CD4-positive, alpha-beta T cell treated with Interleukin-2 at 100 ng/mL for 4 hours (primary cell): ENCODE measurements around the gene KRTAP5-9.
"Not testable (repeated sequence)": the region's sequence is repeated elsewhere in the genome, so short reads cannot be mapped to it uniquely, and the experiment has no call there.

Source experiments
- DNase-seq: peaks from one replicate; pipeline ENCODE4 v3.0.0-alpha.2; 2020; ENCODE audit warnings: low spot score

Gene KRTAP5-9, protein sequence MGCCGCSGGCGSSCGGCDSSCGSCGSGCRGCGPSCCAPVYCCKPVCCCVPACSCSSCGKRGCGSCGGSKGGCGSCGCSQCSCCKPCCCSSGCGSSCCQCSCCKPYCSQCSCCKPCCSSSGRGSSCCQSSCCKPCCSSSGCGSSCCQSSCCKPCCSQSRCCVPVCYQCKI

DNA sequence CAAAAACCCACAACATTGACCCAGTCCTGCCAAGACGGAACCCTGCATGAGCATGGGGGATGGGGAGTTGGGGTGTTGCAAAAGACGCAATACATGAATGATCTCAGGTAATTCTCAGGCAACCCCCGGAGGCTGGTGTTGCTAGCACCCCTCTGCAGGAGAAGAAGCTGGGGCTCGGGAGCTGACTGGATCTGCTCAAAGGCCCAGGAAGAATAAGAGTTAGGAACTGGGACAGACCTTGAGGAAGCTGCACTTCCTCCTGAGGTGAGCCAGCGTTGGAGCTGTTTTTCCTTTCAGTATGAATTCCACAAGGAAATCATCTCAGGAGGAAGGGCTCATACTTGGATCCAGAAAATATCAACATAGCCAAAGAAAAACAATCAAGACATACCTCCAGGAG, at the start of gene KRTAP5-9:
Gene KRTAP5-9, plus strand, starts transcription at position 301 of the 400 bp plus-strand sequence. CDS start 238 bp downstream, outside the sequence.
- no peak for DNase-seq

DNA sequence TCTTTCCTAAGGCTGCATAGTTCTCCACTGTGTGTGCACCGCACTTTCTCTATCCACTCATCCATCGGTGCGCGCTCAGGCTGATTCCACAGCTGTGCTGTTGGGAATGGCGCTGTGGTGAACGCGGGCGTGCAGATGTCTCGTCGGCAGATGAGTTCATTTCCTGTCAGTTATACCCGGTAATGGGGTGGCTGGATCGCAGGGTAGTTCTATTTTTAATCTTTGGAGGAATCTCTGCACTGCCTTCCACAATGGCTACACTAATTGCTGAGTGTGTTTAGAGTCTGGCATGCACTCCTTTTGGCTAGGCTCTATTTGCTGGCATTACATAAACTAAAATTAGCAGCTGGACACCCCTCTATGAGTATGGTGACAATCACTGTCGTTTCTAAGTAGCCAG, 49.1 kb upstream of the KRTAP5-9 start:
- DNase-seq: no peak

- no peak for DNase-seq
These were observed 48.7 kb upstream of the KRTAP5-9 start for GRCh38 chr11:71499546-71499945.

GRCh38 chr11:71500601-71501021, 47.6 kb upstream of the KRTAP5-9 start:
- DNase-seq: no peak

- DNase-seq: no peak
These were observed 46.9 kb upstream of the KRTAP5-9 start for GRCh38 chr11:71501071-71501985.

DNA sequence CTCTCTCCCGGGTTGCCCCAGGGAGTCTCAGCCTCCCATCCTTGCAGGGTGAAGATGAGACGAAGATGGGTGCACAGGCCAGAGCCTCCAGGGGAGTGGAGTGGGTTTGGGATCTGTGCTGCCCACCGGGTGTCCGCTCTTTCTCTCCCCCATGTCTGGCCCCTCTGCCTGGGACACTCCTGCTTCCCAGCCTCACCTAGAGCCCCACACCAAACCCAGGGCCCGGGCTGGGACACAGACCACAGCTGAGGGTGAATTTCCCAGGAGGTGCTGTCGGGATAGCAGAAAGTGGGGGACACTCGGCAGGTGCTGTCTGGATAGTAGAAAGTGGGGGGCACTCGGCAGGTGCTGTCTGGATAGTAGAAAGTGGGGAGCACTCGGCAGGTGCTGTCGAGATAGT, 46.2 kb upstream of the KRTAP5-9 start:
- DNase-seq: no peak

DNA sequence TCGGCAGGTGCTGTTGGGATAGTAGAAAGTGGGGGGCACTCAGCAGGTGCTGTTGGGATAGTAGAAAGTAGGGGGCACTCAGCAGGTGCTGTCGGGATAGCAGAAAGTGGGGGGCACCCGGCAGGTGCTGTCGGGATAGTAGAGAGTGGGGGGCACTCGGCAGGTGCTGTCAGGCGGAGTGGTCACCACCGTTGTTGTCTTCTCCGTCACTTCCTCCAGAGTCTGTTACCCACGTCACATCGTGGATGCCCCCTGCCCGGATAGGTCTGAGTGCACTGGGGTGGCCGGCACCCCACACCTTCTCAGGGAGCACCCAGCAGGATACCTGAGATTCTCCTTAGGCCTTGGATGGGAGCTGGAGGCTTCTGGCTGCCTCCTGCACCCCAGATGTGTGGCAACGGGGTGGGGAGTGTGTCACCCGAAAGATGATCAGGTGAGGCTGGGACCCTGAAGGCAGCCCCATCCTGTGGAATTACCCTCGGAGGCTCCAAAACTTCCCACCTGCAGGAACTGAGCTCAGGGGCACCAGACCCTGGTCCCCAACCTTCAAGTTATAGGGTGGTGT, 45.3 kb upstream of the KRTAP5-9 start:
- DNase-seq: no peak

DNA sequence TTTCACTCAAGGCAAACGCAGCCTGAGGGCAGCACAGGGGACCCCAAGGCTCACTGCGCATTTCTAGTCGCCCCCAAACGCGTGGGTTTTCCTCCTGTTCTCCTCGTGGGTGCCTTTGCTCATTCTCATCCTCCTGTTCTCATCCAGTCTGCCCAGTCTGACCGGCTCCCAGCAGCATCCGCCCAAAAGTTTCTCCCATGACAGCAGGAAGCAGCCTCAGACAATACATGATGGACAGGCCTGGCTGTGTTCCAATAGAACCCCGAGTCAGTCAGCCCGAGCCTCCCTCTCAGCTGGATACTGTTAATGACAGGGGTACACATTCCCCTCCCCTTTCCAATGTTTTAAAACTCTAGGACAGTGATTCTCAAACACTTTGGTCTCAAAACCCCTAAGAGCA, 43.7 kb upstream of the KRTAP5-9 start:
- DNase-seq: no peak

DNA sequence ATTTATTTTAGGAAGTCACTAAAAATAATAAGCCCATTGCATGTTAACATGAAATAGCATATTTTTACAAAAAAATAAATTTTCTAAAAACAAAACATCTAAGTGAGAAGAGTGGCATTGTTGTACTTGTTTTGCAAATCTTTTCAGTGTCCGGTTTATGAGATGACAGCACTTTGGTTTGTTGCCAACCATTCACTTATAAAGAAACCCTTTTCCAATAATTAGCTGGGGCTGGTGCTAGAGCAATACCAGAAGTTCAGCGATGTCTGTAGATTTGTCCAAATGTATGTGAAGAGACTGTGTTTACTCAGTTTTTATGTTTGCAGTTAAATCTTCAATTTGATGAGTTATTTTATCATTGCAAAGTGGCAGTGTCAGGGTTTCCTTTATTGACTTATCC, 43.2 kb upstream of the KRTAP5-9 start:
- no peak for DNase-seq

- no peak for DNase-seq
These were observed 42.4 kb upstream of the KRTAP5-9 start for GRCh38 chr11:71505781-71506180.

DNA sequence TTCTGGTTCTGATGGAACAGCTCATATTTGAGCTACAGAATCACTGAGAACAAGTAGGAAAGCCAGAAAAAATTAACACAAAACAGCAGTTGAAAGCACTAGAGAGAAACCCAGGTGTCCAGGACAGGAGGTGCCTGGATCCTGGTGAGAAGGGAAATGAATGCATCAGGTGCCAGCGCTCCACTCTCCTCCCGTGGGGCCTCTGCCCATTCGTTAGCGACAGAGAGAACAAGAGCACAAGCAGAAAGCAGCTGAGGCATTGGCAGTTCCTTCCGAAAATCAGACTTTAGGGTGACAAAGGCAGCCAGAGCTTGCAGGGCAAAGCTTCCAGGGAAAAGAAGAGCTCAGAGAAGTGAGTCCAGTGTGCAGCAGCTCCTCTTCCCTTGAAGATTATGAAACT, 41.1 kb upstream of the KRTAP5-9 start:
- no peak for DNase-seq

- no peak for DNase-seq
These were observed 29.4 kb upstream of the KRTAP5-9 start for GRCh38 chr11:71518506-71519471.

DNA sequence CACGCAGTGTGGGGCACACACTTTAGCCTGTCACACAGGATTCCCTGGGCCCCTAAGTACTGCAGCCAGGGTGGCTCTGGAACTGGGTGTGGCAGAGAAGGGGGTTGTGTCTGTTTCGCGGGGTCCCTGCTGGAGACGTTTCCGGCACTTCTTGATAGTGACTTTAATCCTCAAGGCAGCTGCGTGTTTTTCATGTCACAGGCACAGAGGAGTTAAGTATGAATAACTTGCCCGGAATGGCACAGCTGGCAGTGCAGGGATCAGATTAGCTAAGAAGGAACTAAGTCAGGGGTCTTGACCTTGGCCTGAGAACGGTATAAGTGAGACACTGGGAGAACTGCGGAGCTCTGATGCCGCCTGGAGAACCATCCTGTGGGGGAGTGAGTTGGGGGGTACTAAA, 28.7 kb upstream of the KRTAP5-9 start:
- no peak for DNase-seq

DNA sequence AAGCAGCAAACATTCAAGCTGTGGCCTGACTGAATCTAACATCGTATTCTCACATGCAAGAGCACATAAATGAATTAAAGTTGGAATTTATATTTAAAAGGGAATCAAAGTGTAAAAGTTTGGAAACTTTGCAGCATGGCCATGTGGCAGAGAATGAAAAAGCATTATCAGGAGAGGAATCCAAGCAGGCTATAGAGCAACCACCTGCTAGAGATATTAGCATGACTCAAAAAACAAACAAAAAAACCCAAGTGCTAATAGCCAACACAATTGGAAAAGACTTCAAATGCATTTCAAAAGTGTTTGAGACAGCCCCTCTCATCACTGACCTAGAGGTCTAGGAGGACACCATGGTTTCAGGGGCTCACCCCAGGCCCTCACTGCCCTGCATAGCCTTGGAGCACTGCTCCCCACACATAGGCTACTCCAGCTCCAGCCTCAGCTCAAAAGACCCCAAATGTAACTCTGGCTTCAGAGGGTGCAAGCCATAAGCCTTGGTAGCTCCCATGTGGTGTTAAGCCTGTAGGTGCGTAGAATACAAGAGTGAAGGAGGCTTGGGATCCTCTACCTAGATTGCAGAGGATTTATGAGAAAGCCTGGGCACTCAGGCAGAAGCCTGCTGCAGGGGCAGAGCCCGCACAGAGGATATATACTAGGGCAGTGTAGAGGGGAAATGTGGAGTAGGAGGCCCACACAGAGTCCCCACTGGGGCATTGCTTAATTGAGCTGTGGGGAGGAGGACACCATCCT, 22.9 kb upstream of the KRTAP5-9 start:
- DNase-seq: no peak

DNA sequence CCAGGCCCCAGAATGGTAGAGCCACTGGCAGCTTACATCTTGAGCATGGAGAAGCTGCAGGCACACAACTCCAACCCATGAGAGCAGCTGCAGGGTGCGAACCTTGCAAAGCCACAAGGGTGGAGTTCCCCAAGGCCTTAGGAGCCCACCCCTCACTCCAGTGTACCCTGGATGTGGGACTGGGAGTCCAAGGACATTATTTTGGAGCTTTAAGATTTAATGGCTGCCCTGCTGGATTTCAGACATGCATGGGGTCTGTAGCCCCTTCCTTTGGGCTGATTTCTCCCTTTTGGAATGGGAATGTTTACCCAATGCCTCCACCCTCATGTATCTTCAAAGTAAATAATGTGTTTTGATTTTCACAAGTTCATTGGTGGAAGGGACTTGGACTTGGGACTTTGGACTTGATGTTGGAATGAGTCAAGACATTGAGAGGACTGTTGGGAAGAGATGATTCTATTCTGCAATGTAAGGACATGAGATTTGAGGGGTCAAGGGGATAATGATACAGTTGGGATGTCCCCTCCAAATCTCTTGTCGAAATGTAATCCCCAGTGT, 22.2 kb upstream of the KRTAP5-9 start:
- no peak for DNase-seq

DNA sequence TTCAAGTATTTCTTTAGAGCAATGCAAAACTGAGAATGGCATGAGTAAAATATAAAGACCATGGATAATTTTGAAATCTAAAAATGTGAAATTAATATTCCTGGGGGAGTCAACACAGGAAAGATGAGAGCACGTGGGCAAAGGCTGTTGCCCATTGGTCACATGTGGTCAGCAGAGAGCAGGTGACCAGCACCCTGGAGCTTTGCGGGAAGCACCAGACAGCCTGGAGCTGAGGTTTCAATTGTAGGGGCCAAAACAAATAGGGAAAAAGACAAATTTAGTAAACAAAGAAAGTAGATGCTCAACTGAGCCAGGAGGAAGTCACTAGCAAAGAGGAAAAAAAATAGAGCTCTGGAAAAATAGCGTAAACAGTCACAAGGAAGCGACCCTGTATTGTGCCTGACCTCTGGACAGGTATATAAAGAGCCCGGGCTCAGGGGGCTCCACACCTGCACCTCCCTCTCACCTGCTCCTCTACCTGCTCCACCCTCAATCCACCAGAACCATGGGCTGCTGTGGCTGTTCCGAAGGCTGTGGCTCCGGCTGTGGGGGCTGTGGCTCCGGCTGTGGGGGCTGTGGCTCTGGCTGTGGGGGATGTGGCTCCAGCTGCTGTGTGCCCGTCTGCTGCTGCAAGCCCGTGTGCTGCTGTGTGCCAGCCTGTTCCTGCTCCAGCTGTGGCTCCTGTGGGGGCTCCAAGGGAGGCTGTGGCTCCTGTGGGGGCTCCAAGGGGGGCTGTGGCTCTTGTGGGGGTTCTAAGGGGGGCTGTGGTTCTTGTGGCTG, 21.2 kb upstream of the KRTAP5-9 start, which contains the start of gene KRTAP5-7:
Gene KRTAP5-7, plus strand, starts transcription at position 472 of the 780 bp plus-strand sequence. Its CDS starts 34 bp downstream, at position 506.
- not testable (repeated sequence) for DNase-seq

GRCh38 chr11:71527576-71528210, 20.5 kb upstream of the KRTAP5-9 start:
- no peak for DNase-seq

- DNase-seq: no peak
These were observed 17.6 kb upstream of the KRTAP5-9 start for GRCh38 chr11:71530602-71531001.

- DNase-seq: no peak
These were observed 16.1 kb upstream of the KRTAP5-9 start for GRCh38 chr11:71532036-71532610.
